Measurements from ENCODE around the gene WDR93.

WDR93 gene

DNA sequence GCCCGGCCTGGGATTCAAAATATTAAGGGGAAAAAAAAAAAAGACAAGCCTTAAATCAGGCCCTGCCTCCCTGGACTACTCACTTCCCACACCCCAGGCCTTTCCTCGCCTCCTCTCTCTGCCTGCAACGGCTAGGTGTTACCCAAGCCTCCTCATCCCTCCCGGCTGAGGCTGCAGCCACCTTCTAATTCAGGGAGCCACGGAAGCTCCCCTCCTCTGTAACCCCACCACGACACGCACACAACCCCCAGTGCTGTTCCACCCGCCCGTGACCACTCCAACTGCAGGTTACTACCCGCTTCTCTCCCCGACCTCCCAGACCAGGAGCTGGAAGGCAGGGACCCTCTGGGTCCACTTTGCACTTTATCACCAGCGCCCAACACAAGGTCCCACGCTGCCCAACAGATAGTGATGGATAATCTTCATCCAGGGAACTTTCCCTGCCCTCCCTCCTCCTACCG is 36.3 kb upstream of the WDR93 start:
- peaks cover 7 to 31% of the 10 kb centered on the region in 2 experiments; a peak in 2 of 3 replicates for H3K36me3 ChIP-seq (ENCODE audit: control insufficient read depth in 2 of 2, insufficient read depth in 1 of 2, low read length in 2 of 2)
- TF ChIP-seq, protein P1, sequence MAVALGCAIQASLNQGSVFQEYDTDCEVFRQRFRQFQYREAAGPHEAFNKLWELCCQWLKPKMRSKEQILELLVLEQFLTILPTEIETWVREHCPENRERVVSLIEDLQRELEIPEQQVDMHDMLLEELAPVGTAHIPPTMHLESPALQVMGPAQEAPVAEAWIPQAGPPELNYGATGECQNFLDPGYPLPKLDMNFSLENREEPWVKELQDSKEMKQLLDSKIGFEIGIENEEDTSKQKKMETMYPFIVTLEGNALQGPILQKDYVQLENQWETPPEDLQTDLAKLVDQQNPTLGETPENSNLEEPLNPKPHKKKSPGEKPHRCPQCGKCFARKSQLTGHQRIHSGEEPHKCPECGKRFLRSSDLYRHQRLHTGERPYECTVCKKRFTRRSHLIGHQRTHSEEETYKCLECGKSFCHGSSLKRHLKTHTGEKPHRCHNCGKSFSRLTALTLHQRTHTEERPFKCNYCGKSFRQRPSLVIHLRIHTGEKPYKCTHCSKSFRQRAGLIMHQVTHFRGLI (tag by site-specific recombination; IDR thresholded peaks at IDR 0.05): peak; percentile 70
- peak; percentile 78 for TF ChIP-seq ZNF341 (tag by site-specific recombination; IDR thresholded peaks at IDR 0.05; ENCODE audit: low read depth)
- TF ChIP-seq, protein P2, sequence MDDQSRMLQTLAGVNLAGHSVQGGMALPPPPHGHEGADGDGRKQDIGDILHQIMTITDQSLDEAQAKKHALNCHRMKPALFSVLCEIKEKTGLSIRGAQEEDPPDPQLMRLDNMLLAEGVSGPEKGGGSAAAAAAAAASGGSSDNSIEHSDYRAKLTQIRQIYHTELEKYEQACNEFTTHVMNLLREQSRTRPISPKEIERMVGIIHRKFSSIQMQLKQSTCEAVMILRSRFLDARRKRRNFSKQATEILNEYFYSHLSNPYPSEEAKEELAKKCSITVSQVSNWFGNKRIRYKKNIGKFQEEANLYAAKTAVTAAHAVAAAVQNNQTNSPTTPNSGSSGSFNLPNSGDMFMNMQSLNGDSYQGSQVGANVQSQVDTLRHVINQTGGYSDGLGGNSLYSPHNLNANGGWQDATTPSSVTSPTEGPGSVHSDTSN (CRISPR knock-in tag; IDR thresholded peaks at IDR 0.05): no peak
- POLR2A ChIA-PET: interaction anchor here (0.6 kb wide), 2 partner anchors 16 to 123 kb away, joined by 3 to 7 read pairs; no protein-coding TSS in a partner anchor
- CTCF ChIA-PET: interaction anchor here (1.4 kb wide), 1 partner anchor 19 kb away, joined by 3 read pairs; no protein-coding TSS in a partner anchor
- H3K27ac ChIP-seq (ENCODE audit: extremely low read depth, low read depth, low read length): peak overlapping the region; percentile 86; the same call in 1 of the 2 replicates
- no peaks in the 10 kb centered on the region for H3K9me3 ChIP-seq (ENCODE audit: control insufficient read depth, insufficient read depth, low read depth, low read length)
- peak overlapping the region; percentile 89 for H3K4me3 ChIP-seq (ENCODE audit: low read depth, low read length)
- peaks cover 8% of the 10 kb centered on the region; the same call in 1 of the 2 replicates for H3K4me1 ChIP-seq (ENCODE audit: control insufficient read depth, insufficient read depth, low read length)

DNA sequence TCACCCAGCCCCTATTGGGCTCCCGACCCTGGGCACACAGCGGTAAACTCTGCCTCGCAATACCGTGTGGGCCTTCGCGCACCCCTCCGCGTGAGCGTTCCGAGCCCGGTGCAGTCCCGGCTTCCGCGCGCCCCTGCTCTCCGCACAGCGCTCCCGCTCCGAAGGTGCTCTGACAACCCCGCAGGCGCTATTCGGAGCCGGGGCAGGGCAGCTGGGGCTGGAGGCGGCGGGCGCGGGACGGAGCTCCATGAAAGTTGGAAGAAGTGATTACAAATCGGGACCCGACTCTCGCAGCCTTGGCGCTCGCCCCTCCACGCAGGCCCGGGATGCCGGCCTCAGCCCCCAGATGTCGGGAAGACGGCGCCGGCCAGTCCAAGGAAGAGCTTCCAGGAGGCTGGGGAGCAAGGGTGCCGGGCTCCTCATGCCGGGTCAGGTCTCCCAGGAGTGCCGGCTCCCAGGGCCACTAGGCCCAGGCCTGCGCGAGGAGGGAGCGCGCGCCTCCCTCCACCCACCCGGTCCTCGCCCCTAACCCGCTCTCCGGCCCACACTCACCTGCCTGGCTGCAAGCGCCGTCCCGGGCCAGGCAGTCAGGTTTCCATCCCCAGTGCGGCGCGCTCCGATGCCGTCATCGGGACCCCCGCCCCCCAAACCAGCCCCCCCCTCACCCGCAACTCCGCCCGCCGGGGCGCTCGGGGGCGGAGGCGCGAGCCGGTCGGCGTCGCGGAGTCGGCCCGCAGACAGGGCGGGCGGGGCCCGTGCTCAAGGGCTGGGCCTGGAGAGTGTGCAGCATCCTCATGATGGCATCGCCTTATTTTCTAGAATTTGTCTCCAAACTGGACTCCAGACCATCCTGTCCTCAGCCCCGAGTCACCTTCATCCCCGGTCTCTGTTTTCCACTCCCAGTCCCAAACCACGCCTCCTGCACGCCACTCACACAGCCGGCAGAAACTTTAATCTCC is 35.5 kb upstream of the WDR93 start, which contains the start of gene KIF7:
TSS of gene KIF7 (minus strand) at position 621 of the 959 bp plus-strand sequence. CDS start 2,537 bp downstream, outside the sequence.
- Histone ChIP-seq H3K4me3 (ENCODE audit: low read depth, low read length) (peak within 1 kb of the TSS; percentile 89), H3K4me1 (ENCODE audit: control insufficient read depth, insufficient read depth, low read length) (peaks cover 8% of the 10 kb centered on the region; the same call in 1 of the 2 replicates), H3K36me3 (ENCODE audit: control insufficient read depth in 2 of 2, insufficient read depth in 1 of 2, low read length in 2 of 2) (peaks cover 7 to 23% of the 10 kb centered on the region in 2 experiments; a peak in 2 of 3 replicates), H3K9me3 (ENCODE audit: control insufficient read depth, insufficient read depth, low read depth, low read length) (no peaks in the 10 kb centered on the region), H3K27ac (ENCODE audit: extremely low read depth, low read depth, low read length) (peak within 1 kb of the TSS; percentile 86; the same call in 1 of the 2 replicates)
- POLR2A ChIA-PET: interaction anchor here (0.6 kb wide), 2 partner anchors 15 to 123 kb away, joined by 3 to 7 read pairs; no protein-coding TSS in a partner anchor
- CTCF ChIA-PET: interaction anchor here (1.4 kb wide), 1 partner anchor 18 kb away, joined by 3 read pairs; no protein-coding TSS in a partner anchor
- TF ChIP-seq ZNF239 (tag by site-specific recombination; IDR thresholded peaks at IDR 0.05) (no peak), ZNF530 (tag by site-specific recombination; IDR thresholded peaks at IDR 0.05; ENCODE audit: low read depth) (no peak), ZNF302 (tag by site-specific recombination; IDR thresholded peaks at IDR 0.05; ENCODE audit: low read depth) (no peak), ZFP41 (tag by site-specific recombination; IDR thresholded peaks at IDR 0.05; ENCODE audit: borderline replicate concordance) (no peak), ZNF571 (tag by site-specific recombination; IDR thresholded peaks at IDR 0.05) (no peak), ZNF394 (tag by site-specific recombination; IDR thresholded peaks at IDR 0.05; ENCODE audit: borderline replicate concordance) (no peak), ZNF214 (tag by site-specific recombination; IDR thresholded peaks at IDR 0.05; ENCODE audit: borderline replicate concordance) (no peak), MZF1 (tag by site-specific recombination; IDR thresholded peaks at IDR 0.05; ENCODE audit: borderline replicate concordance) (no peak), ZNF157 (tag by site-specific recombination; IDR thresholded peaks at IDR 0.05) (no peak), ZNF292 (tag by site-specific recombination; IDR thresholded peaks at IDR 0.05; ENCODE audit: borderline replicate concordance, low read depth) (no peak), GLI4 (tag by site-specific recombination; IDR thresholded peaks at IDR 0.05) (no peak), ZNF555 (tag by site-specific recombination; conservative IDR thresholded peaks at IDR 0.05) (no peak), ZNF248 (tag by site-specific recombination; IDR thresholded peaks at IDR 0.05) (no peak), ZNF211 (tag by site-specific recombination; IDR thresholded peaks at IDR 0.05; ENCODE audit: low read depth) (no peak), ZNF23 (tag by site-specific recombination; IDR thresholded peaks at IDR 0.05; ENCODE audit: borderline replicate concordance) (no peak), ZNF529 (tag by site-specific recombination; IDR thresholded peaks at IDR 0.05; ENCODE audit: insufficient replicate concordance) (no peak), ZNF558 (tag by site-specific recombination; IDR thresholded peaks at IDR 0.05) (no peak), ZNF121 (tag by site-specific recombination; IDR thresholded peaks at IDR 0.05) (no peak), ZNF707 (tag by site-specific recombination; IDR thresholded peaks at IDR 0.05) (no peak), PRDM1 (tag by site-specific recombination; IDR thresholded peaks at IDR 0.05) (no peak)
- TF ChIP-seq, protein P3, sequence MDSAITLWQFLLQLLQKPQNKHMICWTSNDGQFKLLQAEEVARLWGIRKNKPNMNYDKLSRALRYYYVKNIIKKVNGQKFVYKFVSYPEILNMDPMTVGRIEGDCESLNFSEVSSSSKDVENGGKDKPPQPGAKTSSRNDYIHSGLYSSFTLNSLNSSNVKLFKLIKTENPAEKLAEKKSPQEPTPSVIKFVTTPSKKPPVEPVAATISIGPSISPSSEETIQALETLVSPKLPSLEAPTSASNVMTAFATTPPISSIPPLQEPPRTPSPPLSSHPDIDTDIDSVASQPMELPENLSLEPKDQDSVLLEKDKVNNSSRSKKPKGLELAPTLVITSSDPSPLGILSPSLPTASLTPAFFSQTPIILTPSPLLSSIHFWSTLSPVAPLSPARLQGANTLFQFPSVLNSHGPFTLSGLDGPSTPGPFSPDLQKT (IDR thresholded peaks at IDR 0.05; ENCODE audit: borderline replicate concordance, low read depth, low read length): no peak
- TF ChIP-seq, protein P4, sequence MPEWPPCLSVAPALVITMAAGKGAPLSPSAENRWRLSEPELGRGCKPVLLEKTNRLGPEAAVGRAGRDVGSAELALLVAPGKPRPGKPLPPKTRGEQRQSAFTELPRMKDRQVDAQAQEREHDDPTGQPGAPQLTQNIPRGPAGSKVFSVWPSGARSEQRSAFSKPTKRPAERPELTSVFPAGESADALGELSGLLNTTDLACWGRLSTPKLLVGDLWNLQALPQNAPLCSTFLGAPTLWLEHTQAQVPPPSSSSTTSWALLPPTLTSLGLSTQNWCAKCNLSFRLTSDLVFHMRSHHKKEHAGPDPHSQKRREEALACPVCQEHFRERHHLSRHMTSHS (tag by site-specific recombination; IDR thresholded peaks at IDR 0.05): no peak
- TF ChIP-seq, protein P5, sequence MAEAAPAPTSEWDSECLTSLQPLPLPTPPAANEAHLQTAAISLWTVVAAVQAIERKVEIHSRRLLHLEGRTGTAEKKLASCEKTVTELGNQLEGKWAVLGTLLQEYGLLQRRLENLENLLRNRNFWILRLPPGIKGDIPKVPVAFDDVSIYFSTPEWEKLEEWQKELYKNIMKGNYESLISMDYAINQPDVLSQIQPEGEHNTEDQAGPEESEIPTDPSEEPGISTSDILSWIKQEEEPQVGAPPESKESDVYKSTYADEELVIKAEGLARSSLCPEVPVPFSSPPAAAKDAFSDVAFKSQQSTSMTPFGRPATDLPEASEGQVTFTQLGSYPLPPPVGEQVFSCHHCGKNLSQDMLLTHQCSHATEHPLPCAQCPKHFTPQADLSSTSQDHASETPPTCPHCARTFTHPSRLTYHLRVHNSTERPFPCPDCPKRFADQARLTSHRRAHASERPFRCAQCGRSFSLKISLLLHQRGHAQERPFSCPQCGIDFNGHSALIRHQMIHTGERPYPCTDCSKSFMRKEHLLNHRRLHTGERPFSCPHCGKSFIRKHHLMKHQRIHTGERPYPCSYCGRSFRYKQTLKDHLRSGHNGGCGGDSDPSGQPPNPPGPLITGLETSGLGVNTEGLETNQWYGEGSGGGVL (tag by site-specific recombination; IDR thresholded peaks at IDR 0.05): no peak
